ENCODE results near the gene SEPHS2.
"Not testable (repeated sequence)": the region's sequence is repeated elsewhere in the genome, so short reads cannot be mapped to it uniquely, and the experiment has no call there.

The SEPHS2 gene

GRCh38 chr16:30456302-30456701 lies 10.6 kb upstream of the SEPHS2 start:
- no peak for TF ChIP-seq CTCF (conservative IDR thresholded peaks at IDR 0.05; ENCODE audit: control insufficient read depth, insufficient read depth, low read depth, low read length)
- H3K4me3 ChIP-seq (ENCODE audit: control insufficient read depth, low read depth, low read length): no peak overlapping the region
- DNase-seq (ENCODE audit: low read depth): no peak

DNA sequence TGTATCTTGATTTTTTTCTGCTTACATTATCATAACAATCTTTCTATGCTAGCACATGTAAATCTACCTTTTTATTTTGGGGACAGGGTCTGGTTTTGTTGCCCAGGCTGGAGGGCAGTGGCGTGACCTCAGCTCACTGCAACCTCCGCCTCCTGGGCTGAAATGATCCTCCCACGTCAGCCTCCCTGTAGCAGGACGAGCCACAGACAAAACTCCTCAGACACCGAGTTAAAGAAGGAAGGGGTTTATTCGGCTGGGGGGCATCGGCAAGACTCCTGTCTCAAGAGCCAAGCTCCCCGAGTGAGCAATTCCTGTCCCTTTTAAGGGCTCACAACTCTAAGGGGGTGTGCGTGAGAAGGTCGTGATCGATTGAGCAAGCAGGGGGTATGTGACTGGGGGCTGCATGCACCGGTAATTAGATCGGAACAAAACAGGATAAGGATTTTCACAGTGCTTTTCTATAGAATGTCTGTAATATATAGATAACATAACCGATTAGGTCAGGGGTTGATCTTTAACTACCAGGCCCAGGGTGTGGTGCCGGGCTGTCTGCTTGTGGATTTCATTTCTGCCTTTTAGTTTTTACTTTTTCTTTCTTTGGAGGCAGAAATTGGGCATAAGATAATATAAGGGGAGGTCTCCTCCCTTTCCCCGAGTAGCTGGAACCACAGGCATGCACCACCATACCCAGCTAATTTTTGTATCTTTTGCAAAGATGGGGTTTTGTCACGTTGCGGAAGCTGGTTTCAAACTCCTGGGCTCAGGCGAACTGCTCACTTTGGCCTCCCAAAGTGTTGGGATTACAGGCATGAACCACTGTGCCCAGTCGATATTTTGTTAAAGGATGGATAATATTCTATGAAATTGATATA lies 7.3 kb upstream of the SEPHS2 start:
- not testable (repeated sequence) for DNase-seq (ENCODE audit: low read depth); H3K4me3 ChIP-seq (ENCODE audit: control insufficient read depth, low read depth, low read length)

- no peak overlapping the region for H3K4me3 ChIP-seq (ENCODE audit: control insufficient read depth, low read depth, low read length)
- no peak for DNase-seq (ENCODE audit: low read depth)
- TF ChIP-seq CTCF (conservative IDR thresholded peaks at IDR 0.05; ENCODE audit: control insufficient read depth, insufficient read depth, low read depth, low read length): no peak
Observed at GRCh38 chr16:30449116-30449435, 3.4 kb upstream of the SEPHS2 start.

- TF ChIP-seq CTCF (conservative IDR thresholded peaks at IDR 0.05; ENCODE audit: control insufficient read depth, insufficient read depth, low read depth, low read length): no peak
- no peak overlapping the region for H3K4me3 ChIP-seq (ENCODE audit: control insufficient read depth, low read depth, low read length)
- no peak for DNase-seq (ENCODE audit: low read depth)
Observed at GRCh38 chr16:30447512-30448226, 2.0 kb upstream of the SEPHS2 start.

DNA sequence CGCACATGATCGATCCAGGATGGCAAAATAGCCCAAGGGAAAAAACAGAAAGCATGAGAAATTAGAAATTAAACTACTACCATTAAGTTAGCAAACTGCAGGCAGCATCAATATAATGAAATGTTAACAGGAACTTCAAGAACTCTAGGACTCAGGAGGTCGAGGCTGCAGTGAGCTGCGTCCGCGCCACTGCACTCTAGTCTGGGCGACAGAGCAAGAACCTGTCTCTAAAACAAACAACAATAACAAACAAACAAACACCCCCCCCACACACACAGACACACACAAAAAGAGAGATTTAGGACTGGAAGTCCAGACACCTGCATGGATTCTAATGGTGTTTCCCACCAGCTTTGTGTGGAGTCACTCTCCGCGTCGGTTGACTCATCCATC lies 525 bp upstream of the SEPHS2 start:
- TF ChIP-seq CTCF (conservative IDR thresholded peaks at IDR 0.05; ENCODE audit: control insufficient read depth, insufficient read depth, low read depth, low read length): no peak
- DNase-seq (ENCODE audit: low read depth): no peak
- peak overlapping the region; percentile 73 for H3K4me3 ChIP-seq (ENCODE audit: control insufficient read depth, low read depth, low read length)

DNA sequence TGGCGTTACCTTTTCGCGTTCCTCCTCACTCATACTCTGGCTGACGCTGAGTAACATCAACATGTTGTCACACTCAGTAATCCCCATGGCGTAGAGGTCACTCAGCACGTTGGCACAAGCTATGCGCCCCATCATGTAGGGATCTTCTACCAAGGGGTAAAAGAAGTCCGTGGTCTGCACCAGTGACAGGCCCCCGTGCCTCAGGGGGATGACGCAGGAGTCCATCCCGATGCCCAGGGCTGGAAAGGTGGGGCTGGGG lies 596 bp downstream of the SEPHS2 start:
- no peak for DNase-seq (ENCODE audit: low read depth)
- peak overlapping the region; percentile 73 for H3K4me3 ChIP-seq (ENCODE audit: control insufficient read depth, low read depth, low read length)
- no peak for TF ChIP-seq CTCF (conservative IDR thresholded peaks at IDR 0.05; ENCODE audit: control insufficient read depth, insufficient read depth, low read depth, low read length)

DNA sequence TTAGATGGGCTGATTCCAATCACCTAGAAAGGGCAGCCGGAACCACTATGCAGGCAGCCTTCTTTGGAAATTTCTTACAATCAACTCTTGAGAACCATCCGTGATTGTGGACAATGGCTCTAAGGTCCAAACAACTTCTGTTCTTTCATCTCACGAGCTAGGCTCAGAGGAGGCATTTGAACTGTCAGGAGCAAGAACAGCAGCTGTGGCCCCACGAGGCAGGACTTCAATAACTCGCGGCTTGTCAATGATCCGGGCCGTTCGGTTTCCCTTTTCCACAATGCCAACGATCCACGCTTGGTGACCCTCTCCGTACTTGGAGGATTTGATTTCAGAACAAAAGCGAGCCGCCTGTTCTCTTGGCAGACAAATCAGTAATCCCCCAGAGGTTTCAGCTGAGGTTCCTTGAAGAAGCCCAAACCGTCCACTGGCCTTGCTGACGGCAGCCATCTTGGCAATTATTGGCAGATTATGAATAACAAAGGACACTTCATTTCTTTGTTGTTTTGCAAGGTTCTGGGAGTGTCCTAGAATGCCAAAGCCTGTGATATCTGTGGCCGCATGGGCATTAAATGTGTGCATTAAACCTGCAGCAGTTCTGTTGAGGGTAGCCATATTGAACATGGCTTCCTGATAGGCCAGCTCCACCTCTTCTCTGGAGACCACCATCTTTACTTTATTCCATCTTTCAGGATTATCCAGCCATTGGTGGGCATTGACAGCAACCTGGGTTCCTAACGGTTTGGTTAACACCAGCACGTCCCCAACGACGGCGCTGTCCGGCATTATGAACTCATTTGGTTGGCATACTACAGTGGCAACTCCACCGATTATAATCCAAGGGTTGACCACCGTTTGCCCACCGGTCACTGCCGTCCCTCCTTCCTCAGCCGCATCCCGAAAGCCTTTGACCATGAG lies 1.2 kb downstream of the SEPHS2 start:
- peak overlapping the region; percentile 73 for H3K4me3 ChIP-seq (ENCODE audit: control insufficient read depth, low read depth, low read length)
- no peak for TF ChIP-seq CTCF (conservative IDR thresholded peaks at IDR 0.05; ENCODE audit: control insufficient read depth, insufficient read depth, low read depth, low read length)
- no peak for DNase-seq (ENCODE audit: low read depth)
